ENCODE data around the gene AZU1. TPM values are rescaled to one million over a fixed set of nuclear protein-coding genes. Genes with fewer than 3 reads are reported as not detected.

Gene AZU1
- total RNA-seq, 2 donors from 2014 or later = 0.27 TPM; not detected in 1

DNA sequence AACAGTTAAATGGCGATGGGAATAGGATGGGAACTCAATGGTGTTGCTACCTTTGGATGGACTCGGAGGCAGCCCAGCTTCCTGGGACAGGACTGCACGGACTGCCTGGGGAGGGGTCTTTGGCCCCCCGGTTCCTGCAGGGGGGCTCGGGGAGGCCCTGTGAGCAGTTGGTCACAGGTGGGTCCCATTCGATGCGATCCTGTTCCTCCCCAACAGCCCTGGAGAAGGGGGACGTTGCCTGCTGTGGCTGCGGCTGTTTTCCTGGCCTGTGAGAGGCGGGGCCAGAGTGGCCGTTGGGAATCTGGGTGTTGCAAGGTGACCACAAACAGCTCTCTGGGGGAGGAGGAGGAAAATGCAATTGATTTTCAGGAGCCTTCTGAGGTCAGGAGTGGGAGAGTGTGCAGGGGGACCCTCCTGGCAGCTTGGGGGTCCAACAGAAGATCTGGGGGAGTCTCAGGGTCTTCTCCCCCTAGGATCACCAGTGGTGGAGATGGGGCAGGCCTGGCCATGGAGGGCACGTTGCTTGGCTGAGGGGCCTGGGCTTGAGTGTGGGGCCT is 4.0 kb upstream of the AZU1 start:
- Histone ChIP-seq H3K27ac (no peak overlapping the region), H3K9ac (ENCODE audit: low read depth in 2 of 2, low read length in 2 of 2) (no peak overlapping the region), H3K36me3 (no peaks in the 10 kb centered on the region), H3K4me1 (no peaks in the 10 kb centered on the region), H3K4me3 (no peak overlapping the region), H3K9me3 (no peaks in the 10 kb centered on the region), H3K27me3 (peaks cover 24% of the 10 kb centered on the region)
- TF ChIP-seq, protein P1, sequence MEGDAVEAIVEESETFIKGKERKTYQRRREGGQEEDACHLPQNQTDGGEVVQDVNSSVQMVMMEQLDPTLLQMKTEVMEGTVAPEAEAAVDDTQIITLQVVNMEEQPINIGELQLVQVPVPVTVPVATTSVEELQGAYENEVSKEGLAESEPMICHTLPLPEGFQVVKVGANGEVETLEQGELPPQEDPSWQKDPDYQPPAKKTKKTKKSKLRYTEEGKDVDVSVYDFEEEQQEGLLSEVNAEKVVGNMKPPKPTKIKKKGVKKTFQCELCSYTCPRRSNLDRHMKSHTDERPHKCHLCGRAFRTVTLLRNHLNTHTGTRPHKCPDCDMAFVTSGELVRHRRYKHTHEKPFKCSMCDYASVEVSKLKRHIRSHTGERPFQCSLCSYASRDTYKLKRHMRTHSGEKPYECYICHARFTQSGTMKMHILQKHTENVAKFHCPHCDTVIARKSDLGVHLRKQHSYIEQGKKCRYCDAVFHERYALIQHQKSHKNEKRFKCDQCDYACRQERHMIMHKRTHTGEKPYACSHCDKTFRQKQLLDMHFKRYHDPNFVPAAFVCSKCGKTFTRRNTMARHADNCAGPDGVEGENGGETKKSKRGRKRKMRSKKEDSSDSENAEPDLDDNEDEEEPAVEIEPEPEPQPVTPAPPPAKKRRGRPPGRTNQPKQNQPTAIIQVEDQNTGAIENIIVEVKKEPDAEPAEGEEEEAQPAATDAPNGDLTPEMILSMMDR (IDR thresholded peaks at IDR 0.05) = no peak
- DNase-seq = no peak
- intact Hi-C loops (cut with DNase I) = no loop called here

DNA sequence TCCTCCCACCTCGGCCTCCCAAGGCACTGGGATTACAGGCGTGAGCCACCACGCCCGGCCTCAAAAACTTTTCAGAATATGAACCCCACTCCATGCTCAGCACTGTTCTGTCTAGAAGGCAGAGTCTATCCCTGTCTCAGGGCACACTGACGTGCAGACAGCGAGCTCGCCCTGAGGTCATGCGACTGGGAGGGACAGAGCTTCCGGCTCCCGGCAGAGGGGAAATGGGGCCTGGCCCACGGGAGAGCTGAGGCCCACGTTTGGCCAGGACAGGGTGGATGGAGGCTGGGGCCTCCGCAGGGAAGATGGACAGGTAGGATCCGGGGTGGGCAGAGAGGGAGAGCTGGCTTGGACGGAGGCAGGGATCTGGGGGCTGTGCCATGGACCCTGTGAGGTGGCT is 2.8 kb upstream of the AZU1 start:
- TF ChIP-seq, protein P1 (IDR thresholded peaks at IDR 0.05) = no peak
- no peaks in the 10 kb centered on the region for H3K9me3 ChIP-seq
- no peak overlapping the region for H3K4me3 ChIP-seq
- H3K27ac ChIP-seq = no peak overlapping the region
- H3K9ac ChIP-seq (ENCODE audit: low read depth in 2 of 2, low read length in 2 of 2) = no peak overlapping the region
- H3K4me1 ChIP-seq = no peaks in the 10 kb centered on the region
- no peak for DNase-seq
- peaks cover 24% of the 10 kb centered on the region for H3K27me3 ChIP-seq
- H3K36me3 ChIP-seq = no peaks in the 10 kb centered on the region
- intact Hi-C loops (cut with DNase I) = no loop called here

DNA sequence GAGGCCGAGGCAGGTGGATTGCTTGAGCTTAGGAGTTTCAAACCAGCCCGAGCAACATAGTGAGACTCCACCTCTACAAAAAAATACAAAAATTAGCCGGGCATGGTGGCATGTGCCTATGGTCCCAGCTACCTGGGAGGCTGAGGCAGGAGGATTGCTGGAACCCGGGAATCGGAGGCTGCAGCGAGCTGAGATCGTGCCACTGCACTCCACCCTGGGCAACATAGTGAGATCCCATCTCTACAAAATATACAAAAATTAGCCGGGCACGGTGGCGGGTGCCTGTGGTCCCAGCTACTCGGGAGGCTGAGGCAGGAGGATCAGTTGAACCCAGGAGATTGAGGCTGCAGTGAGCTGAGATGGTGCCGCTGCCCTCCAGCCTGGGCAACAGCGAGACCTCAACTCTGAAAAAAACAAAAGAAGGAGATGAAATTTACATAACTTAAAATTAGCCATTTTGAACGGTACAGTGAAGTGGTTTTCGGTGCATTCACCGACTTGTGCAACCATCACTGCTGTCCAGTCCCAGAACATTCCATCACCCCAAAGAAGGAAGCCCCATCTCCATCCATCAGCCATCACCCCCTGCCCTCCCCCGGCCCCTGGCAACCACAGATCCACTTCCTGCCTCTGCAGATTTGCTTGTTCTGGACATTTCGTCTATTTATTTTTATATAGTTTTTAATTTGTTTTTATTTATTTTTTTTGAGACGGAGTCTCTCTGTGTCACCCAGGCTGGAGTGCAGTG is 1.6 kb upstream of the AZU1 start:
- Histone ChIP-seq H3K27ac (no peak overlapping the region), H3K36me3 (no peaks in the 10 kb centered on the region), H3K9me3 (no peaks in the 10 kb centered on the region), H3K9ac (ENCODE audit: low read depth in 2 of 2, low read length in 2 of 2) (no peak overlapping the region), H3K4me3 (no peak overlapping the region), H3K4me1 (no peaks in the 10 kb centered on the region), H3K27me3 (peaks cover 32% of the 10 kb centered on the region)
- TF ChIP-seq, protein P1 (IDR thresholded peaks at IDR 0.05) = no peak
- no peak for DNase-seq
- intact Hi-C loops (cut with DNase I) = no loop called here

DNA sequence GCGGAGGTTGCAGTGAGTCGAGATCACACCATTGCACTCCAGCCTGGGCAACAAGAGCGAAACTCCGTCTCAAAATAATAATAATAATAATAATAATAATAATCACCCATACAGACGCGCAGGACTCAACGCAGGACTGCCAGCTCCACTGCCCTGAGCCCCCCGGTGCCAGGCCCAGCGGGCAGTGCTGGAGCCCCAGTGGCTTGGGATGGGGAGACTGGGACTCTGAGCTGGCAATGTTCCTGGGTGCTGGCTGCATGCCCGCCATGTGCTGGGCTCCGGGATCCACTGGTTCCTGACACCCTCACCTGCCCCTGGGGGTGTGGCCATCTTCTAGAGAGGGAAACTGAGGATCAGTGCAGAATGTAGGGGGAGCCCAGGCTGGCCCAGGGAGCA is 325 bp upstream of the AZU1 start:
- intact Hi-C loops (cut with DNase I) = no loop called here
- Histone ChIP-seq H3K27me3 (peaks cover 26% of the 10 kb centered on the region), H3K9ac (ENCODE audit: low read depth in 2 of 2, low read length in 2 of 2) (no peak overlapping the region), H3K27ac (no peak overlapping the region), H3K4me1 (no peaks in the 10 kb centered on the region), H3K4me3 (no peak overlapping the region), H3K36me3 (no peaks in the 10 kb centered on the region), H3K9me3 (no peaks in the 10 kb centered on the region)
- DNase-seq = no peak
- TF ChIP-seq, protein P1 (IDR thresholded peaks at IDR 0.05) = no peak

DNA sequence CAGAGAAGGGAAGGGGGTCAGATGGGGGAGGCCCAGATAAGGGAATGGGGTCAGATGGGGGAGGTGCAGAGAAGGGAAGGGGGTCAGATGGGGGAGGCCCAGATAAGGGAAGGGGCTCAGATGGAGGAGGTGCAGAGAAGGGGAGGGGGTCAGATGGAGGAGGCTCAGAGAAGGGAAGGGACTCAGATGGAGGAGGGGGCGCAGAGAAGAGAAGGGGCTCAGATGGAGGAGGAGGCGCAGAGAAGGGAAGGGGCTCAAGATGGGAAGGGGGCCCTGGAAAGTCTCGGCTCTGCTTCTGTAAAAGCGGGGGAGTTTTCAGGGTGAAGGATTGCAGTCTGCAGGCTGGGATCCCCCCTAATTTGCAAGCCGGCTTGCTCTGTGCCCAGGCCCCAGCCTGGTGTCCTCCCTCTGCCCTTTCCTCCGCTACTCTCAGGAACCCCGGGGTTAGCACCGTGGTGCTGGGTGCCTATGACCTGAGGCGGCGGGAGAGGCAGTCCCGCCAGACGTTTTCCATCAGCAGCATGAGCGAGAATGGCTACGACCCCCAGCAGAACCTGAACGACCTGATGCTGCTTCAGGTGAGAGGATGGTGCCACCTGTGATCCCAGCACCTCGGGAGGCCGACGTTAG is 1.6 kb downstream of the AZU1 start:
- Histone ChIP-seq H3K9me3 (no peaks in the 10 kb centered on the region), H3K27ac (no peak overlapping the region), H3K36me3 (no peaks in the 10 kb centered on the region), H3K9ac (ENCODE audit: low read depth in 2 of 2, low read length in 2 of 2) (no peak overlapping the region), H3K27me3 (peaks cover 15% of the 10 kb centered on the region), H3K4me1 (no peaks in the 10 kb centered on the region), H3K4me3 (no peak overlapping the region)
- no peak for DNase-seq
- intact Hi-C loops (cut with DNase I) = no loop called here
- TF ChIP-seq, protein P1 (IDR thresholded peaks at IDR 0.05) = no peak

Data from colonic mucosa (tissue), 4 donors.